Endothelial cell of hepatic sinusoid (primary cell): Measurements from ENCODE around the gene SLC8A1.

ENCODE experiments used
- in situ Hi-C: cut with HindIII; loops from 2 replicates; pipeline ENCODE4 v1.10.0; 2017; ENCODE audit warnings: low sequenced_read_pairs

SLC8A1 gene

DNA sequence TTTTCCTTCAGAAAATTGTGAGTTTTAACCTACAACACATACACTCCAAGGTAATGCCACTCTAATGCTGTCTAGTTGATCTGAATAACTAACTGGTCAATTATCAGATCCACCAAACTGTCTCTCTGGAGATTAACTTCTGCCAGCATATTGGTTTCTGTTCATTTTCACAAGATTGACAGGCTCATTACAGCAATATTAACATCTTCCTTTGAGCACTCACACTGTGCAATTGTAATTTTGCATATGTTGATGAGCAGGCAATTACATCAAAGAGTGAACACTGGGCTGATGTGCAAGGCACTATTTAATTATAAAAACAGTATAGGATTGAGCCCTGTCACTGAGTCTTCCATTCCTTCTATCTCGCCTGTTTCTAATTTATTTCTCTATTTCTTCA, 197.3 kb downstream of the SLC8A1 start:
- in situ Hi-C loops: no loop called here

DNA sequence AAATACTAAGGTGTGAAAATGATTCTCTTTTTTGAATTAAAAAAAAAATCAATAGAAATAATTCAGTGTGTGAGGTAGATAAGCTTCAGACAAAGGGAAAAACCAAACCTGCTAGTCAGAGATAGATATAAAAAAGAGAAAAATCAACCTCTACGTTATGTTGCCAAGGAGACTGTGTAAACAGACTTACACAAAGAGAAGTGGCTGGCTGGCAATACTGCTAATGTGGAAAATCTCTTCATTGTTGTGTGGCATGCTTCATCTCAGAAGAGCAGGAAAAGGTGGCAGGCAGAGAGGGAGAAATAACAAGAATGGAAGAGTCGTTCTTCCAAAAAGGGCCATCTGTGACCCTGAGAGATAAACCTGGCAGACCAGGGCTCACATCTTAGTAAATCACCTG, 200.8 kb downstream of the SLC8A1 start:
- in situ Hi-C loops: no loop called here

DNA sequence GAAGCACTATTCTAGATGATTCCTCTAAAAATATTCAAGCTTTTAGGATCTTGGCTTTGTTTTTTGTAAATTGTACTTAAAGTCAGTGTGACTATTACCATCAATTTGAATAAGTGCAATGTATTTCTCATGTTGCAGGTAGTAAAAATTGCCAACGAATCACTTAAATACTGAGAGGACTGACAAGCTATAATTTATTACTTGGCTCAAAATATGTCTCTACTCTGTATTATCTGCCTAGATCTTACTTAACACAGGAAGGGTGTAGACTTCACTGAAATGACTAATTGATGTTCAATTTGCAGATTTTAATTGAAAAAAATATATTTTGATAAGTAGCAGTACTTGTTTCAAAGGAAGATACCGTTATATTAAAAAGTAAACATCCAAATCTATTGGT, 202.3 kb downstream of the SLC8A1 start:
- in situ Hi-C loops: no loop called here

DNA sequence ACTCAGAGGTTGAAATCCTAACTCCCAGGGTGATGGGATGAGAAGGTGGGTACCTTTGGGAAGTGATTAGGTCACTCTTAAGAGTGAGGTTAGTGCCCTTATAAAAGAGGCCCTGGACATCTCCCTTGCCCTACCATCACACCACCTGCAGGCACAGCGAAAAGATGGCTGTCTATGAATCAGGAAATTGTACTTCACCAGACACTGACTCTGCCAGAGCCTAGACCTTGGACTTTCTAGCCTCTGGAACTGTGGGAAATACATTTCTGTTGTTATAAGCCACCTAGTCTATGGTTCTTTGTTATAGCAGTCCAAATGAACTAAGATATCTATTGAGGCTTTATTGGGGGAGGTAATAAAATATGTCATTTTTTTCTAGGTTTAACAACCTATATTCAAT, 203.6 kb downstream of the SLC8A1 start:
- in situ Hi-C loops: no loop called here

DNA sequence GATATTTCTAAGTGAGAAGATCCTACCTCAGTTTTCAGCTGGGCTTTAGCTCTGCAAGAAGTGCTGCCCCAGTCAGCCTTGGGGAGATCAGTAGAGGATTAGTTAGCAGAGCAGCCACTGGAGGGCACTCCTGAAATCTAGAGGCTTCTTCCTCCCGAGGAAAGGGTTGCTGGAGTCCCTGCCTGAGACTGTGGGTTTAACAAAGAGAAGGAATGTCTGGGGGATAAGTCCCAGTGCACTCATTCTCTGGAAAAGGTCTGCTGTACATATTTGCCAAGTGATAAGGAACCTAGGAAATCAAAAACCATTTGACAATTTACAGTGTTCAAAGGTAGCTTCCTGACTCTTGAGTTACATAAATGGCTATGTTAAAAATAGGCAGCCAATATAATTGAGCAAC, 207.2 kb downstream of the SLC8A1 start:
- in situ Hi-C loops: no loop called here

DNA sequence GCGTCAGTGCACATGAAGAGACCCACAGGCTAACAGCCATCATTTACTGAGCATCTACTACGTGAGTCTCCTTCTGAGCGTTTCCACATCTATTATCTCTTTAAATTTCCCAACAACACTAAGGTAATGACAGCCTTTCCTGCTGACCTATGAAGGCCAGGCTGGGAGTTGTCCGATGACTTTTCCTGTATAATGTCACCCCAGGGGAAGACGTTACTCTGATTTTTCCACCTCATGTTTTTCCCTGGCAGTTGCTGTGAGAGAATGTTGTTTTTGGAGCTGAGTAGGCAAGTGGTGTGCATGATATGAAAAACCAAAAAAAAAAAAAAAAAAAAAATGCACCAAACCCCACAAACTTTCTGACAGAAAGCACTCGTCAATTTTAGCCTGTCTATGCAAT, 207.6 kb downstream of the SLC8A1 start:
- in situ Hi-C loops: no loop called here

DNA sequence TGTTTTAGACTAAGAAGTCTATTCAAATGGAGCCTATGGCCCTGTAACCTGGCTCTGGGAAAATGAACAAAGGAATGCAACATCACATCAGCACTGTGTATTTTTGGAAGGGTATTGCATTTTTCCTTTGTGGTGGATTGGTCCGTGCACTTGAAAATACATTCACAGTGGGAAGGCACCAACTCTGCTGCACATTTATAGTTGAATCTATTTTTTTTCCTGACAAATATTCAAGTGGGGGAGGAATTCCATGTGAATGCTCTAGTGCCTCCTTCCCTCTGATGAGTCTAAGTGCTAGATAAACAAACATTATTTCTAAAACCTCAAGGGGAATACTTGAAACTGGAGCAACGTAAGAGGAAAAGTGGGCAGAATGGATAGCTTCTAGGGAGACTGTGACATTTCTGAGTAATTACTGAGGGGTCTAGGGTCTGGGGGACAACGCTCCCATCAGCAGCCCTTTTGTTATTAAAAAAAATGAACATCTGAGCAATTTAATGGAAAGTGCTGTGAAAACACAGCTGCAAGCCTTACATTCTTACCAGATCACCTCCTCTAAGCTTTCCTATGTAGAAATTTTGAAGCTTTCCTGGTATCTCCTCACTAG, 208.2 kb downstream of the SLC8A1 start:
- in situ Hi-C loops: no loop called here

DNA sequence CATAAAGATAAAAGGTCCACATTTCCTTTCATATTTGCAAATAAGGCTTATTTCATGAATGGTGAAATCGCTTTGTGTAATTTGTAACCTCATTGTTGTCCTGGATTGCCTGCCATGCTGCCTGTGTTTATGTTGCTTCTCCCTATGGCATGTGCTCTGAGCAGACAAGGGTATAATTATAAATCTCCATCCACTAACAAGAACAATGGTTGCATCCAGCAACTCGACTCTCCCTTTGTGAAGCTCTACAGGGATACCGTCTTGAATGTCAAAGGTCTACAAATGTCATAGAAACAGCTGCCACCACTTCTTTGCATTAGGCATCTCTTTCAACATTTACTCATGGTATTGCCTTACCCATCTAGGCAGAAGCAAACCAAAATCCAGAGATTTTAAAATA, 209.6 kb downstream of the SLC8A1 start:
- in situ Hi-C loops: no loop called here

DNA sequence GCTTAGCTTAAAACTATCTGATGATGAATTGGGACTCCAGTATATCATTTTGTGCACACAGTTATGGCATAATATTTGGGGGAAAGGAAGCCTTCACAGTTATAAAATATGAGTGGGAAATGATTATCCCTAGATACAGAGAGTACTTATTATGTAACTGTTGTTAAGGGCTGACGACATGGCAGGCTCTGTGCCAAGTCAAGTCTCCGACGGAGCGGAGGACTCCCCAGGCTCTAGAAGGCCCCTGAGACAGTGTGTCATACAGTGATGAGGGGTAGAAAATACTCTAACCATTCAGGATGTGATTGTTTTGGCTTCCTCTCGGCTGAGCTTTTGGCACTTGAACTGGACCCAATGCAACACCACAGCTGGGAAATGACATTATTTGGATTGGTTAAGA, 211.8 kb downstream of the SLC8A1 start:
- in situ Hi-C loops: no loop called here

DNA sequence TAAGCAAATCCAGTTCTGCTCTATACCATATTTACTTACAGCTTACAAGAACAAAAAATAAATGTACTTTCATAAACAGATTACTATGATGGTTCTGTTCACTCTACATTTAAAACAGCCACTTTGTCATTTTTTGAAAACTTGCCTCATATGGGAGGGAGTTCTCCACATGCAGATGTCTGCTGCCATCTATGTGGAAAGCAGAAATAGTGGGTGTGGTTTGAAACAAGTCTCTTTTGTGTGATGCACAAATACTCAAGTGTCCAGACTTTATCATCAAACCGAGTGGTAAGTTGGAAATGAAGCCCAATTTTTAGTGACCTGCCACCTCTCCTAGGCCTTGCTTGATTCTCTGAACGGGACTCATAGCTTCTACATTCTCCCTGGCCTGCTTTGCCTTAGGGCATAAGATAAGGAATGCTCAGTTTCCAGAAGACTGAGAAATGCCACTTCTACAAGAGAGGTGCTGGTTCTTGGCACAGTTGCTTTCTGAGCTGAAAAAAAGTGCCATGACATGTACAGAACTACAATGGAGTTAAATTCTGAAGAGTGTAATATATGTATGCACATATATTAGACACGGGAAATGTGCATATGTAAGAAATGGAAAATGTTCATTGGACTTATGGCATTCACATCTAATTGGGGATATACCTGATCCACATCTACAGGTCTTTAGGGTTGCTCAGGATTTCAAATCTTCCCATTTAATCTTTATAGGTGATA, 221.0 kb downstream of the SLC8A1 start:
- in situ Hi-C loops: no loop called here

DNA sequence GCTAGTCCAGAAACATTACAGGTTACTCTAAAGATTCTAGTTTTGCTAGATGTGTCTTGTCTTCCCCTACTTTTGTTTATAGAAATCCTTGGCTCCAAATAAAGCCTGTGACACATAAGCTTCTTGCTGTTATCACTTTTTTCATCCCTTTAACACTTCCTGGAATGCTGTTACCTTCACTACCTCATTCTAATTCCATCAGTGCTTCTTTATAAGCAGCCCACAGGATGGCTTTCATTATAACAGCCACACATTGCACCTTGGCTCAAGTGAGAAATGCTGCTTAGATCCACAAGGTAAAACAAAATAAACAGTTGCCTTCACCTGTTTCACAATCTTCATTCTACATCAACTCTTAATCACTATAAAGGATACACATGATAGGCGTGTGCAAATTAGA, 221.7 kb downstream of the SLC8A1 start:
- in situ Hi-C loops: no loop called here

DNA sequence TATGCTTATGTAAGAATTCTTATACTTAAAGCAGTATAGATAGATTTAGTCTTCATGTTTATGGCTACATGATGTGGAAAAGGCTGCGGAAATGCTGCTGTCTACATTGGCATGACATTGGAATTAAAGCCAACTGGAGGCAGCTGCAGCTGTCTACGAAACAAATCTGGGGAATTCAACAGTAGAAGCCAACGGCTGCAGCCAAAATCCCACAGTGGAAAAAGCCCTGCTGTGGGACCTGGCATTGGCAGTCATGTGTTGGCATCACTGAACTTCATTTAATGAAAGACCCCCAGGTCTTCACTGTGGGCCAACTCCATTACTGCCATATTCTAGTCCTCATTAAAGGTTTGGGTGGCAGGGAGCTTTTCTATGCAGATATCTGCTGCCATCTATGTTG, 223.6 kb downstream of the SLC8A1 start:
- in situ Hi-C loops: no loop called here

DNA sequence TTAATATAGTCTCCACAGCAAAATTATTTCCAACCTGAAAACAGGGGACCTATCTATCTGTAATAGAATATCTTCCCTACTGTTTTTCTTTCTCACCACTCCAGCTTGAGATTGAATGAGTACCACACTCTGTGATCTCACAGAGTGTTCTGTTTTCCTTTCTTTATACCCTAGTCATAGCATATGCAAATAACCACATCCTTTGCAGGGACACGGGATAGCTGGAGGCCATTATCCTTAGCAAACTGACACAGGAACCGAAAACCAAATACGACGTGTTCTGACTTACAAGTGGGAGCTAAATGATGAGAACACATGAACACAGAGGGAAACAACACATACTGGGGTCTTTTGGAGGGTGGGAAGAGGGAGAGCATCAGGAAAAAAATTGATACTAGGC, 224.7 kb downstream of the SLC8A1 start:
- in situ Hi-C loops: no loop called here

DNA sequence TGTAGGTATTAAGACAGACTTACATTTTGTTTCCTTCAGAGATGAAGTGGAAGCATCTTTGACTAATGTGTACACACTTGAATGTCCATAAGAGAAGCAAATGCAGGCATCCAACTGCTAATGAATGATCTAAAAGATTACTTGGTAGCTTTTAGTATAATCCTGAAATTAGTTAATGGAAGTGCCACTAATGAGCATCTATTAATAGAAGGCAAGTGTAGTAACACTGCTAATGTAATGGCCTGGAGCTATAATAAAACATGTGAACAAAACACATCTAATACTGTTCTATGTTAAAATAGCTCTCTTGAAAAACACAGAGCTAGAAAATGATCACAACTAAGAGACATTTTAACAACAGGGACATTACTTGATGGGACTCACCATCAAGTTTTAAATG, 225.3 kb downstream of the SLC8A1 start:
- in situ Hi-C loops: no loop called here

DNA sequence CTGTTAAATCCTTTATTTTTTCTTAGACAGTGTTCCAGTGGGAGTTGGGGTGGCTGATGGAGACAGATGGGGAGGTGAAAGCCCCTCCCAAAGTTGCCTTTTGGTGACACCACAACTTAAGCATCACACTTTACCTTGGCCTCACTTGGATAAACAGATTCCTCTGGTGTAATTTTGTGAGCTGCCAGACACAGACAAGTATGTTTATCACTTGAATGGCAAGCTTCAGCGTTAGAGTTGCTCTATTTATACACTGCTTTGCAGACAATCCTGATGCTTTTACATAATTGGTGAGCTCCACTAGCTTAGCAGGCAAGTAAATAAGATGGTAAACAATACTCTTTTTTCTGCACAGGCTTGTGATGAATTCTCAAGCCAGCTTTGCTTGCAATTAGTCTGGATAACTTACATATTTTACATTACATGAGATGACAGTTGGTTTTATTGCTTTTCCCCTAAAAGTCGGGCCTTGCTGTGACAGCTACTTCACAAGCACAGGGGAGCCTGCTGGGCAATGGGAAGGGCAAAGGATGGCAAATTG, 226.2 kb downstream of the SLC8A1 start:
- in situ Hi-C loops: no loop called here

DNA sequence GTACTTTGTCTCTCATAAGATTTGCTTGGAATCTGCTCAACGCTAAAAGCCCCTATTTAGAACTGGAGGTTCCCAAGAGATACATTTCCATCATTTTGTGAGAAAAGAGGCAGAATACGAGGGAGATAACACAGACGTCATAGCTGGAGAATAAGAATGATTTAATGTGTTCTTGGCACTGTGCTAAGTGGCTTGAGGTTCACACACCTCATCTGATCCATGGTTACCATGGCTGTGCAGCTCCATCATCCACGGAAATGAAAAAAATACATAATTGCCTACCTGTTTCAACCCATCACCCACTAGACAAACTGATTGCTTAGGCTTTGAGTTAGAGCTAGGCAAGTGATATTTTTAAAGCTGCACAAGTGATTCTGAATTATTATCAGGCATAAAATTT, 227.6 kb downstream of the SLC8A1 start:
- in situ Hi-C loops: no loop called here

DNA sequence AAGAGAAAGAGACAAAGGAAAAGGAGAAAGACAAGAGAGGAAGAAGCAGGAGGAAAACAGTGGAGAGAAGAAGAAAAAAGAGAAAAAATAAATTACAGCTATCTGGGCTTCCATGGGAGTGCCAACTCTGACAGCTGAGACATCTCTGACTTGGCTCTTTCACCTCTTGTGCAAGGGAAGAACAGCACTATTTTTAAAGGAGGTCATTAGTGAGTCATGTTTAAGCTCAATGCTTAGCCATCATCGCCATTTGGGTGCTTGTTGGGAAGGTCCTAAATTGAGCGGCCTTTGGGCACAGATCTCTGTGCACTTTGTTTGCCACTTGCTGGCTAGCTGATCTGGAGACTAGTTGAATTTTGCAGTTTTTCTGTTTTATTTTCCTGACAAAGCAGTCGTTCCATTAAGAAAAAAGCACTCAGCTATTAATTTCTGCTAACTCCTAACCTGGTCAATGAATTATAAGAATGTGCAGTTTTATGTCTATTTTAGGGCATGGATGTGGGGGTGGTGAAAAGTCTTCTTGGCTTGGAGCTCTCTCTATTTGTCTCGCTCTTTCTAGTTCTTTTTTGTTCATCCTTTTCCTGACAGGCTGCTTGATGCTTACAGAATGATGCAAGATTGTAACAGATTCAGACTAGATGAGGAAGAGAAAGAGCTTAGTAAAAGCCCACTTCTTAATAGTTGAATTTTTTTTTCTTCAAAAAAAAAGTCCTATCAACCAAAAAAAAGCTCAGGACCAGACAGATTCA, 231.5 kb downstream of the SLC8A1 start:
- in situ Hi-C loops: no loop called here

DNA sequence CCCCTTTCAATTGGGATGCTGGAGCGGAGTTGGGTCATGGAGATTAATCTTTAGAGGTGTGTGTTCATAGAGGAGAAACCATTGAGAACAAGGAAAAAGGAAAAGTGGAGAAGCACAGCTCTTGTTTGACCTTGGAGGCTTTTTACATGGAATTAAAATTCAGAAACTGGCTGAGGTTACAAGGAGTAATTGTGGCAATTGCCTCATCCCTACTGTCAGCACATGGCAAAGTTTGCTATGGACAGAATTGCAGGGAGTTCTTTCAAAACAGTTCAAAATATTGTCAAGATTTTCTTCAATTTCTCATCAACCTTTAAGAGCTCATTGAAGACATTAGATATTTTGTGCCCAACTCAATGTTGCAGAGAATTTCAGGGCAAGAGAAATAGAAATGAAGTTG, 232.7 kb downstream of the SLC8A1 start:
- in situ Hi-C loops: no loop called here

DNA sequence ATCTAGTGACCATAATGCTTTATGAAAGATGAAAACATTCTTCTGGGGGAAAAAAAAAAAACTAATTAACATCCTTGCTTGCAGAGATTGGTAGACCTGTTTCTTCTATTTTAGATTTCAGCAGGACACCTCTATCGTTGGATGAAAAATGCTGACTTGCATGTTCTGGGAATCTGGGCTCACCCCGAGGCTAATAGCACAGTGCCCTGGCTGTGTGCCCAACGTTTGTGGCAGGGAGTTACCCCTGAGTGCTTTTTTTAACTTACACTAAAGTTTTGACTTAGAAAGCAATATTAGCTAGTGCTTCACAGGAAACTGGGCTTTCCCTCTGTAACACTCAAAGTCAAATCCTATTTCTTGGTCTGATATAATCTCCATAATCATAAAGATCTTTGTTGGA, 233.2 kb downstream of the SLC8A1 start:
- in situ Hi-C loops: no loop called here

DNA sequence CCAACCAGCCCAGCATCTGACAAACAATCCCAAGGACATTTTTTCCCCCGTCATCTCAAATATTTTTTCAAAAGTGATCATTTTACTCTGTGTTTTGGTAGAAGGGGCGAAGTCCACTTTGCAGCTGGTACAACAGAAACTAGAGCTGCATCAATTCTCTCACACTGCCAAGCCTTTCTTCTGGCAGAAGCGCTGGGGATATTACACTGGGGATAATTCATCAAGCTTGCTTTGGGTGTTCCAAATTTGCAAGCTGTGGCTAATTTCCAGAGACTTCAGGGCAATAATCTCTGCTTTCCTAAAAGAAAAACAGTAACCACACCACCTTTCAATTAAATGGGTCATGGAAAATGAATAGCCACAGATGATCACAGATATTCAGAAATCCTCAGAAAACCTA, 238.3 kb downstream of the SLC8A1 start:
- in situ Hi-C loops: no loop called here

DNA sequence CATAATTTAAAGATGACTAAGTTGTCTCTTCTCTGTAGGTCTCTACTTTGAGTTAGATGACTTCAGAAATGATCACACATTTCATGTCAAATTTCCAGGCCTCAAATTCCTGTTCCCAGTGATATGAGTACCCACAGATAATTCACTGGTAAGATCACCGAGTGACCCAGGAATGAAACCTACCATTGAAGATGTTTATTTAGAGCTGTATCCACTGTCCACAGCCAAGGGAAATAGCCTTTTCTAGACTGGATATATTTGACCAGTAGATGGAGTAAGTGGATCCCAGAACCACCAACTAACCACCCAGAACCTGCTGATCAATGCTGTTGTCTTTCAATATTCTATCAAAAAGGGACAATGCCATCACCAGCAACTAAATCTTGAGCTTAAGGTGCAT, 238.8 kb downstream of the SLC8A1 start:
- in situ Hi-C loops: no loop called here

DNA sequence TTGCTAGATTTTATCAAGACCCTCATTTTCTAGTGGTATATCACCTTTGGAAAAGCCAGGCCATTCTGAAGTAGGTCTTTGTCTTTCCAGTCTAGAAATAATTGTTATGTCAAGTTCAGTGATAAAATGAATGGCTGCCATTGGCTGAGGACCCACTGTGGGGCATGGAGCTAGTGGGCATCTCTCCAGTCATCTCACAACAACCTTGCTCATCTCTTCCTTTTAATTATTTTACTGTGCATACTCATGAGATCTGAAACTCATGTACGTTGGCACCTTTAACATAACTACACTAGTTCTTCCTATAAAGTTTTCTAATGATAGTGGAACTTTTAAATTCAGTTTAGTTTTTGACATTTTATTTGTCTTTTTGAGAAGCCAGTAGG, 240.9 kb downstream of the SLC8A1 start:
- in situ Hi-C loops: no loop called here
